ENCODE results near the gene CLEC4F. TPM values are rescaled to one million over a fixed set of nuclear protein-coding genes. Genes with fewer than 3 reads are reported as not detected.

Gene CLEC4F
- total RNA-seq, 1 experiment from 2014 or later, result not detected

DNA sequence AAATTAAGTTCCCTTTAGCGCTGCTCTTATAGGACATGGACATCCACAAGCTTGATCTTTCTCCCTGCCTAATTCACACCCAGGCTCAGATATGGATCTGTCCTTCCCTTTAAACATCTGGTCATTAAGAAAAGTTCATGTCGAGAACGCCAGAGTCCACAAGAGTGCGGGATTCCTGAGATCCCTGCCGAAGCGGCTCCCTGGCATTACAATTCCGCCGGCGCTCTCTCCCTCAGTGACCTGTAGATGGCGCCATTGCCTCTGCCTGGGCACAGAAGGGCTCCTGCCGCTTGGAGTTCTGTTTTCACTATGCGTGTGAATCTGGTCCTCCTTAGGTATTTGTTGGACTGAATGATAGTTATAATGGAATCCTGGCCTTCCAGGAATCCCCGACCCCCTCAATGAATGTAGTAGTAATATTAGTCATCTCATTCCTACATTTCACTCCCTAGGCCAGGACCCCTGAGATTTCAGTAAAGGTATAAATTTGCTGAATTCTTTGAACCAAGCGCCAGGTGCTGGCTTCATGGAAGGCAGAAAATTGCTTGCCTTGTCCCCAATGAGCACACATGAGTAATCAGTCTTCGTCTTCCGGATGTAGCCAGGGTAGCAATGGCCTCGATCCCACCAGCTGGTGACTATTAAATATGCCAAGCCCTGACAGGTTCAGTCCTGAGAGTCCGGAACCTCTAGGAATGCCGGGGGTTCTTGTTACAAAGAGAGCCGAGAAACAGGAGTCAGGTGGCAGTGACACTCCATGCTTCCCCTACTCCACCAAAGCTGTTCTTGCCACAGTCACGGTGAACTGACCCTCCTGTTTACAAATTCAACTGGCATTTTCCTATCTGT is 41.6 kb upstream of the CLEC4F start:
- no peak overlapping the region for H4K8ac ChIP-seq (replicated peaks; ENCODE audit: insufficient read length, low read depth, low read length)
- peak; percentile 89 for DNase-seq
- H2BK12ac ChIP-seq (ENCODE audit: insufficient read length, low read depth, low read length), result no peak overlapping the region
- no peak overlapping the region for H3K27ac Mint-ChIP-seq
- no peak overlapping the region for H3K23ac ChIP-seq (ENCODE audit: insufficient read length, low read depth, low read length)
- H4K5ac ChIP-seq (ENCODE audit: insufficient read length, low read depth, low read length), result no peak overlapping the region
- H3T11ph ChIP-seq (ENCODE audit: low read length), result no peak overlapping the region
- H3K27me3 Mint-ChIP-seq (ENCODE audit: low read depth), result peaks cover 93% of the 10 kb centered on the region
- no CpG with 5 or more reads among the region's 21 CpGs for WGBS (ENCODE audit: extremely low coverage, insufficient read length, low lambda C conversion rate)
- no peaks in the 10 kb centered on the region for H3K23me2 ChIP-seq (ENCODE audit: insufficient read length, low read depth, low read length, poor library complexity, severe bottlenecking)
- no peak overlapping the region for H2AFZ ChIP-seq (ENCODE audit: low read length)
- no peaks in the 10 kb centered on the region for H3K79me2 ChIP-seq (ENCODE audit: insufficient read depth, low read length)
- H3K9me3 Mint-ChIP-seq, result no peaks in the 10 kb centered on the region
- H3K4me1 ChIP-seq (ENCODE audit: insufficient read depth, low read length), result no peaks in the 10 kb centered on the region; the same call in 1 of the 2 replicates
- no peak overlapping the region for H3K9ac ChIP-seq (ENCODE audit: extremely low read depth, insufficient read length, low read length)
- H2BK15ac ChIP-seq (ENCODE audit: low read depth, low read length), result no peak overlapping the region
- H3K14ac ChIP-seq (ENCODE audit: insufficient read depth, low read length), result no peak overlapping the region
- H2BK20ac ChIP-seq (ENCODE audit: low read depth, low read length, poor library complexity, severe bottlenecking), result no peak overlapping the region
- peaks cover 13% of the 10 kb centered on the region; the same call in 1 of the 2 replicates for H3K27me3 ChIP-seq (ENCODE audit: insufficient read depth, low read length)
- no peak overlapping the region for H3K4me2 ChIP-seq (ENCODE audit: insufficient read depth, insufficient read length, low read length)
- H3K4me1 Mint-ChIP-seq, result peaks cover 3 to 8% of the 10 kb centered on the region in 2 experiments
- no peaks in the 10 kb centered on the region for H4K20me1 ChIP-seq (ENCODE audit: control insufficient read depth, insufficient read depth, insufficient read length)
- no peak overlapping the region for H2AK5ac ChIP-seq (ENCODE audit: insufficient read length, low read length)
- H2BK5ac ChIP-seq (ENCODE audit: insufficient read length, low read length), result no peak overlapping the region
- H3K27ac ChIP-seq (ENCODE audit: insufficient read length, low read depth, low read length), result no peak overlapping the region
- no peak overlapping the region for H4K91ac ChIP-seq (ENCODE audit: insufficient read length, low read depth, low read length)
- H3K36me3 Mint-ChIP-seq (ENCODE audit: insufficient read depth in 1 of 3, low read depth in 3 of 3), result no peaks in the 10 kb centered on the region
- TF ChIP-seq, protein P1, sequence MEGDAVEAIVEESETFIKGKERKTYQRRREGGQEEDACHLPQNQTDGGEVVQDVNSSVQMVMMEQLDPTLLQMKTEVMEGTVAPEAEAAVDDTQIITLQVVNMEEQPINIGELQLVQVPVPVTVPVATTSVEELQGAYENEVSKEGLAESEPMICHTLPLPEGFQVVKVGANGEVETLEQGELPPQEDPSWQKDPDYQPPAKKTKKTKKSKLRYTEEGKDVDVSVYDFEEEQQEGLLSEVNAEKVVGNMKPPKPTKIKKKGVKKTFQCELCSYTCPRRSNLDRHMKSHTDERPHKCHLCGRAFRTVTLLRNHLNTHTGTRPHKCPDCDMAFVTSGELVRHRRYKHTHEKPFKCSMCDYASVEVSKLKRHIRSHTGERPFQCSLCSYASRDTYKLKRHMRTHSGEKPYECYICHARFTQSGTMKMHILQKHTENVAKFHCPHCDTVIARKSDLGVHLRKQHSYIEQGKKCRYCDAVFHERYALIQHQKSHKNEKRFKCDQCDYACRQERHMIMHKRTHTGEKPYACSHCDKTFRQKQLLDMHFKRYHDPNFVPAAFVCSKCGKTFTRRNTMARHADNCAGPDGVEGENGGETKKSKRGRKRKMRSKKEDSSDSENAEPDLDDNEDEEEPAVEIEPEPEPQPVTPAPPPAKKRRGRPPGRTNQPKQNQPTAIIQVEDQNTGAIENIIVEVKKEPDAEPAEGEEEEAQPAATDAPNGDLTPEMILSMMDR (conservative IDR thresholded peaks at IDR 0.05), result peak; percentile 99
- no peak overlapping the region for H3K4ac ChIP-seq (ENCODE audit: low read depth, low read length)
- H3K9me3 ChIP-seq (ENCODE audit: control insufficient read depth, low read depth, low read length), result no peaks in the 10 kb centered on the region
- no peak overlapping the region for H3K4me3 Mint-ChIP-seq
- H3K79me1 ChIP-seq (ENCODE audit: insufficient read depth, low read depth, low read length, poor library complexity, severe bottlenecking), result no peaks in the 10 kb centered on the region
- no peak overlapping the region for H3K18ac ChIP-seq (ENCODE audit: insufficient read length, low read depth, low read length)
- no peak overlapping the region for H3K56ac ChIP-seq (ENCODE audit: insufficient read length, low read depth, low read length)
- H2BK120ac ChIP-seq (ENCODE audit: low read depth, low read length, poor library complexity, severe bottlenecking), result no peak overlapping the region
